WTC11 (cell line): ENCODE data around the gene APOL6. TPM values are rescaled to one million over a fixed set of nuclear protein-coding genes. Genes with fewer than 3 reads are reported as not detected.

Experiments
- ATAC-seq: fragments of 200-7000 bp; cut with Tn5 transposase; 2 replicates; pipeline ENCODE4 v1.10.0; 2021; ENCODE audit warnings: mild to moderate bottlenecking, moderate library complexity
- CTCF ChIA-PET: fragments of 300-600 bp; sonication (Branson Sonifier 250); formaldehyde crosslinking; loops from one replicate; lab custom pipeline; 2021; ENCODE audit warnings: antibody characterized with exemption; lab: Charles Lee
- POLR2A ChIA-PET: fragments of 350-600 bp; sonication (Branson Sonifier 250); formaldehyde crosslinking; loops from one replicate; lab custom pipeline; 2021; ENCODE audit warnings: antibody characterized with exemption; lab: Charles Lee
- DNase-seq: peaks from one replicate; pipeline ENCODE4 v3.0.0; 2021; ENCODE audit warnings: low spot score
- H3K27ac Mint-ChIP-seq: 2 replicates; pipeline ENCODE4 v1.8.0; 2021; ENCODE audit warnings: mixed read lengths
- H3K27me3 Mint-ChIP-seq: 2 replicates; pipeline ENCODE4 v1.8.0; 2021; ENCODE audit warnings: low read depth, mild to moderate bottlenecking, moderate library complexity, mixed read lengths
- H3K36me3 Mint-ChIP-seq: 2 replicates; pipeline ENCODE4 v1.8.0; 2021; ENCODE audit warnings: mixed read lengths
- H3K4me1 Mint-ChIP-seq: 2 replicates; pipeline ENCODE4 v1.8.0; 2022; ENCODE audit warnings: mixed read lengths
- H3K4me3 Mint-ChIP-seq: 2 replicates; pipeline ENCODE4 v1.8.0; 2021; ENCODE audit warnings: mild to moderate bottlenecking, moderate library complexity, mixed read lengths
- H3K9me3 Mint-ChIP-seq: 2 replicates; pipeline ENCODE4 v1.8.0; 2021; ENCODE audit warnings: mixed read lengths
- CBFB ChIP-seq: sonication (generic); formaldehyde crosslinking; IDR thresholded peaks from 2 replicates; pipeline ENCODE4 v1.8.1; 2022; ENCODE audit warnings: mild to moderate bottlenecking, low read depth, missing genetic modification reagents
- FOXP1 ChIP-seq: sonication (generic); formaldehyde crosslinking; IDR thresholded peaks from 2 replicates; pipeline ENCODE4 v1.8.0; 2022; ENCODE audit warnings: missing genetic modification reagents, mild to moderate bottlenecking, moderate library complexity, borderline replicate concordance
- GABPB1 ChIP-seq: sonication (generic); formaldehyde crosslinking; IDR thresholded peaks from 2 replicates; pipeline ENCODE4 v1.8.1; 2023; ENCODE audit warnings: mild to moderate bottlenecking, missing genetic modification reagents
- GTF2I ChIP-seq: fragments of 250-450 bp; sonication (Bioruptor Pico); conservative IDR thresholded peaks from 2 replicates; pipeline ENCODE4 v1.4.0; 2021; ENCODE audit warnings: mild to moderate bottlenecking
- NFE2L1 ChIP-seq: sonication (generic); formaldehyde crosslinking; IDR thresholded peaks from 2 replicates; pipeline ENCODE4 v1.8.1; 2023; ENCODE audit warnings: missing genetic modification reagents
- RELA ChIP-seq: sonication (generic); formaldehyde crosslinking; IDR thresholded peaks from 2 replicates; pipeline ENCODE4 v1.8.1; 2022; ENCODE audit warnings: missing genetic modification reagents, mild to moderate bottlenecking, borderline replicate concordance
- RORB ChIP-seq: fragments of 250-450 bp; sonication (Bioruptor Pico); IDR thresholded peaks from 2 replicates; pipeline ENCODE4 v1.9.0; 2021; ENCODE audit warnings: mild to moderate bottlenecking
- TEAD1 ChIP-seq: sonication (generic); formaldehyde crosslinking; IDR thresholded peaks from 2 replicates; pipeline ENCODE4 v1.8.0; 2022; ENCODE audit warnings: mild to moderate bottlenecking, missing genetic modification reagents
- ZNF121 ChIP-seq: sonication (generic); formaldehyde crosslinking; IDR thresholded peaks from 2 replicates; pipeline ENCODE4 v1.8.0; 2023; ENCODE audit warnings: missing genetic modification reagents
- ZNF138 ChIP-seq: sonication (generic); formaldehyde crosslinking; conservative IDR thresholded peaks from 2 replicates; pipeline ENCODE4 v1.8.1; 2022; ENCODE audit warnings: mild to moderate bottlenecking, moderate library complexity, missing genetic modification reagents
- ZNF317 ChIP-seq: sonication (generic); formaldehyde crosslinking; IDR thresholded peaks from 2 replicates; pipeline ENCODE4 v1.8.1; 2023; ENCODE audit warnings: low read depth, mild to moderate bottlenecking, moderate library complexity, missing genetic modification reagents, borderline replicate concordance
- total RNA-seq: library from RNA; stranded (reverse); gene quantifications from 3 replicates; pipeline ENCODE4 v1.2.3, GENCODE V29; 2021
- TF ChIP-seq, protein P1 (sequence below): sonication (generic); formaldehyde crosslinking; IDR thresholded peaks from 2 replicates; pipeline ENCODE4 v1.8.0; 2022; ENCODE audit warnings: mild to moderate bottlenecking, missing genetic modification reagents
- TF ChIP-seq, protein P2 (sequence below): sonication (generic); formaldehyde crosslinking; IDR thresholded peaks from 2 replicates; pipeline ENCODE4 v1.8.0; 2022; ENCODE audit warnings: mild to moderate bottlenecking, missing genetic modification reagents
- TF ChIP-seq, protein P3 (sequence below): sonication (generic); formaldehyde crosslinking; conservative IDR thresholded peaks from 2 replicates; pipeline ENCODE4 v1.8.1; 2023; ENCODE audit warnings: mild to moderate bottlenecking, low read depth, missing genetic modification reagents, moderate library complexity
- TF ChIP-seq, protein P4 (sequence below): fragments of 200-600 bp; IDR thresholded peaks from 2 replicates; pipeline ENCODE4 v1.8.0; 2022; ENCODE audit warnings: antibody characterized with exemption
- TF ChIP-seq, protein P5 (sequence below): sonication (generic); formaldehyde crosslinking; IDR thresholded peaks from 2 replicates; pipeline ENCODE4 v1.8.1; 2022; ENCODE audit warnings: missing genetic modification reagents, borderline replicate concordance
- TF ChIP-seq, protein P6 (sequence below): sonication (generic); formaldehyde crosslinking; IDR thresholded peaks from 2 replicates; pipeline ENCODE4 v1.8.1; 2023; ENCODE audit warnings: mild to moderate bottlenecking, missing genetic modification reagents
- TF ChIP-seq, protein P7 (sequence below): fragments of 250-450 bp; sonication (Bioruptor Pico); IDR thresholded peaks from 2 replicates; pipeline ENCODE4 v1.9.0; 2021; ENCODE audit warnings: moderate library complexity, mild to moderate bottlenecking, inconsistent platforms, borderline replicate concordance
- TF ChIP-seq, protein P8 (sequence below): fragments of 250-450 bp; sonication (Bioruptor Pico); conservative IDR thresholded peaks from 2 replicates; pipeline ENCODE4 v1.9.0; 2021; ENCODE audit warnings: mild to moderate bottlenecking

The APOL6 gene
- total RNA-seq, 1 experiment from 2014 or later: 0.17 TPM

DNA sequence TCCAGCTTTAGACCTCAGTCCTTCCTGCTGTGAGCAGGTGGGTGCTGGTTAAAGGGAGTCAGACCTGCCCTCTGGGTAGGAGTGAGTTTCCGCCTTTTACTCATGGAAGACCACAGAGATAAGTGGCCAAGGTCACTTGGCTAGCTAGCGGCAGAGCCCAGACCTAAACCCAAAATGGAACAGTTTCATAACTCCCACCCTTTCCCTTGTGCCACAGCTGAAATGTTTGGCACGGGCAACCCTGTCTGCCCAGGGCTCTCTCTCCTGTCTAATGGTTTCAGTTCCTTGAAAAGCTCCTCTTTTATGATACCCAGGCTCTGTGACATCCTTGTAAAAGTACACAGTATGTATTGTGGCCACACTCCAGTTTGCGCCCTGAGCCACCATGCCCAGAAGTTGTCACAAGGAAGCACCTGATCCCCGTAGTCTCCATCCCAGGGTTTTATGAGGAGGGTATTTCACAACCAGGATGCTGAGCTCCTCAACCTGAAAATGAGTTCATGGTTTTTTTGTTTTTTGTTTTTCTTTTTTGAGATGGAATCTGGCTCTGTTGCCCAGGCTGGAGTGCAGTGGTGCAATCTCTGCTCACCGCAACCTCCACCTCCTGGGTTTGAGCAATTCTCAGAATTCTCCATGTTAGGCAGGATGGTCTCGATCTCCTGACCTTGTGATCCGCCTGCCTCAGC is 36.2 kb upstream of the APOL6 start:
- H3K27me3 Mint-ChIP-seq: peaks cover 4% of the 10 kb centered on the region; the same call in 1 of the 2 replicates
- H3K36me3 Mint-ChIP-seq: no peaks in the 10 kb centered on the region
- CTCF ChIA-PET: interaction anchor here (1.0 to 1.3 kb wide), 2 partner anchors 8 to 20 kb away, joined by 3 to 4 read pairs; no protein-coding TSS in a partner anchor
- no peak overlapping the region for H3K4me3 Mint-ChIP-seq
- no peak overlapping the region for H3K27ac Mint-ChIP-seq
- POLR2A ChIA-PET: no interaction called here
- DNase-seq: no peak
- no peak for ATAC-seq
- H3K9me3 Mint-ChIP-seq: no peaks in the 10 kb centered on the region
- TF ChIP-seq ZNF121 (CRISPR knock-in tag): no peak
- no peak for TF ChIP-seq NFE2L1 (CRISPR knock-in tag)
- TF ChIP-seq GTF2I (CRISPR knock-in tag): no peak
- TF ChIP-seq RELA: no peak
- no peak for TF ChIP-seq GABPB1
- TF ChIP-seq, protein P1, sequence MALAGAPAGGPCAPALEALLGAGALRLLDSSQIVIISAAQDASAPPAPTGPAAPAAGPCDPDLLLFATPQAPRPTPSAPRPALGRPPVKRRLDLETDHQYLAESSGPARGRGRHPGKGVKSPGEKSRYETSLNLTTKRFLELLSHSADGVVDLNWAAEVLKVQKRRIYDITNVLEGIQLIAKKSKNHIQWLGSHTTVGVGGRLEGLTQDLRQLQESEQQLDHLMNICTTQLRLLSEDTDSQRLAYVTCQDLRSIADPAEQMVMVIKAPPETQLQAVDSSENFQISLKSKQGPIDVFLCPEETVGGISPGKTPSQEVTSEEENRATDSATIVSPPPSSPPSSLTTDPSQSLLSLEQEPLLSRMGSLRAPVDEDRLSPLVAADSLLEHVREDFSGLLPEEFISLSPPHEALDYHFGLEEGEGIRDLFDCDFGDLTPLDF (CRISPR knock-in tag): no peak
- TF ChIP-seq, protein P2, sequence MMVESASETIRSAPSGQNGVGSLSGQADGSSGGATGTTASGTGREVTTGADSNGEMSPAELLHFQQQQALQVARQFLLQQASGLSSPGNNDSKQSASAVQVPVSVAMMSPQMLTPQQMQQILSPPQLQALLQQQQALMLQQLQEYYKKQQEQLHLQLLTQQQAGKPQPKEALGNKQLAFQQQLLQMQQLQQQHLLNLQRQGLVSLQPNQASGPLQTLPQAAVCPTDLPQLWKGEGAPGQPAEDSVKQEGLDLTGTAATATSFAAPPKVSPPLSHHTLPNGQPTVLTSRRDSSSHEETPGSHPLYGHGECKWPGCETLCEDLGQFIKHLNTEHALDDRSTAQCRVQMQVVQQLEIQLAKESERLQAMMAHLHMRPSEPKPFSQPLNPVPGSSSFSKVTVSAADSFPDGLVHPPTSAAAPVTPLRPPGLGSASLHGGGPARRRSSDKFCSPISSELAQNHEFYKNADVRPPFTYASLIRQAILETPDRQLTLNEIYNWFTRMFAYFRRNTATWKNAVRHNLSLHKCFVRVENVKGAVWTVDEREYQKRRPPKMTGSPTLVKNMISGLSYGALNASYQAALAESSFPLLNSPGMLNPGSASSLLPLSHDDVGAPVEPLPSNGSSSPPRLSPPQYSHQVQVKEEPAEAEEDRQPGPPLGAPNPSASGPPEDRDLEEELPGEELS (CRISPR knock-in tag): no peak
- TF ChIP-seq ZNF138 (CRISPR knock-in tag): no peak
- TF ChIP-seq RORB (CRISPR knock-in tag): no peak
- TF ChIP-seq, protein P3, sequence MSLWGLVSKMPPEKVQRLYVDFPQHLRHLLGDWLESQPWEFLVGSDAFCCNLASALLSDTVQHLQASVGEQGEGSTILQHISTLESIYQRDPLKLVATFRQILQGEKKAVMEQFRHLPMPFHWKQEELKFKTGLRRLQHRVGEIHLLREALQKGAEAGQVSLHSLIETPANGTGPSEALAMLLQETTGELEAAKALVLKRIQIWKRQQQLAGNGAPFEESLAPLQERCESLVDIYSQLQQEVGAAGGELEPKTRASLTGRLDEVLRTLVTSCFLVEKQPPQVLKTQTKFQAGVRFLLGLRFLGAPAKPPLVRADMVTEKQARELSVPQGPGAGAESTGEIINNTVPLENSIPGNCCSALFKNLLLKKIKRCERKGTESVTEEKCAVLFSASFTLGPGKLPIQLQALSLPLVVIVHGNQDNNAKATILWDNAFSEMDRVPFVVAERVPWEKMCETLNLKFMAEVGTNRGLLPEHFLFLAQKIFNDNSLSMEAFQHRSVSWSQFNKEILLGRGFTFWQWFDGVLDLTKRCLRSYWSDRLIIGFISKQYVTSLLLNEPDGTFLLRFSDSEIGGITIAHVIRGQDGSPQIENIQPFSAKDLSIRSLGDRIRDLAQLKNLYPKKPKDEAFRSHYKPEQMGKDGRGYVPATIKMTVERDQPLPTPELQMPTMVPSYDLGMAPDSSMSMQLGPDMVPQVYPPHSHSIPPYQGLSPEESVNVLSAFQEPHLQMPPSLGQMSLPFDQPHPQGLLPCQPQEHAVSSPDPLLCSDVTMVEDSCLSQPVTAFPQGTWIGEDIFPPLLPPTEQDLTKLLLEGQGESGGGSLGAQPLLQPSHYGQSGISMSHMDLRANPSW (CRISPR knock-in tag): no peak
- TF ChIP-seq, protein P4, sequence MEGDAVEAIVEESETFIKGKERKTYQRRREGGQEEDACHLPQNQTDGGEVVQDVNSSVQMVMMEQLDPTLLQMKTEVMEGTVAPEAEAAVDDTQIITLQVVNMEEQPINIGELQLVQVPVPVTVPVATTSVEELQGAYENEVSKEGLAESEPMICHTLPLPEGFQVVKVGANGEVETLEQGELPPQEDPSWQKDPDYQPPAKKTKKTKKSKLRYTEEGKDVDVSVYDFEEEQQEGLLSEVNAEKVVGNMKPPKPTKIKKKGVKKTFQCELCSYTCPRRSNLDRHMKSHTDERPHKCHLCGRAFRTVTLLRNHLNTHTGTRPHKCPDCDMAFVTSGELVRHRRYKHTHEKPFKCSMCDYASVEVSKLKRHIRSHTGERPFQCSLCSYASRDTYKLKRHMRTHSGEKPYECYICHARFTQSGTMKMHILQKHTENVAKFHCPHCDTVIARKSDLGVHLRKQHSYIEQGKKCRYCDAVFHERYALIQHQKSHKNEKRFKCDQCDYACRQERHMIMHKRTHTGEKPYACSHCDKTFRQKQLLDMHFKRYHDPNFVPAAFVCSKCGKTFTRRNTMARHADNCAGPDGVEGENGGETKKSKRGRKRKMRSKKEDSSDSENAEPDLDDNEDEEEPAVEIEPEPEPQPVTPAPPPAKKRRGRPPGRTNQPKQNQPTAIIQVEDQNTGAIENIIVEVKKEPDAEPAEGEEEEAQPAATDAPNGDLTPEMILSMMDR: no peak
- no peak for TF ChIP-seq ZNF317 (CRISPR knock-in tag)
- TF ChIP-seq, protein P5, sequence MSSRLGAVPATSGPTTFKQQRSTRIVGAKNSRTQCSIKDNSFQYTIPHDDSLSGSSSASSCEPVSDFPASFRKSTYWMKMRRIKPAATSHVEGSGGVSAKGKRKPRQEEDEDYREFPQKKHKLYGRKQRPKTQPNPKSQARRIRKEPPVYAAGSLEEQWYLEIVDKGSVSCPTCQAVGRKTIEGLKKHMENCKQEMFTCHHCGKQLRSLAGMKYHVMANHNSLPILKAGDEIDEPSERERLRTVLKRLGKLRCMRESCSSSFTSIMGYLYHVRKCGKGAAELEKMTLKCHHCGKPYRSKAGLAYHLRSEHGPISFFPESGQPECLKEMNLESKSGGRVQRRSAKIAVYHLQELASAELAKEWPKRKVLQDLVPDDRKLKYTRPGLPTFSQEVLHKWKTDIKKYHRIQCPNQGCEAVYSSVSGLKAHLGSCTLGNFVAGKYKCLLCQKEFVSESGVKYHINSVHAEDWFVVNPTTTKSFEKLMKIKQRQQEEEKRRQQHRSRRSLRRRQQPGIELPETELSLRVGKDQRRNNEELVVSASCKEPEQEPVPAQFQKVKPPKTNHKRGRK (CRISPR knock-in tag): no peak
- H3K4me1 Mint-ChIP-seq: no peaks in the 10 kb centered on the region

DNA sequence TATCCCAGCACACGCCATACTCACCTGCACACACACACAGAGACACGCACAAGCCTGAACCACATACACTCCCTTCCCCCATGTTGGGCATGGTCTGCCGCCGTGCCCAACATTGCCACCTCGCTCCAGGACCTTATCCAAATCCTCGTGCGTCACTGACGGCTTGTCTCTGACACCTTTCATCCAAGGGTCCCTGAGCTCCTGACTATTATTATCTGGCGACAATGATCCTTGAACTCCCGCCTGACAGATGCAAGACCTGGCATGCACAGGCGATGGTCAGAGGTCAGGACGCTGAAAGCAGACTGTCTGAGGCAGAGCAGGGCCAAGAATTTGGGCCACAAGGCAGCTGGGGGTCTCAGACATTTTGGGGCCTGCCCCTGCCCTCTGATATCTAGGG is 35.3 kb upstream of the APOL6 start:
- Mint-ChIP-seq H3K4me3 (no peak overlapping the region), H3K4me1 (no peaks in the 10 kb centered on the region), H3K27me3 (peaks cover 4% of the 10 kb centered on the region; the same call in 1 of the 2 replicates), H3K36me3 (no peaks in the 10 kb centered on the region), H3K27ac (no peak overlapping the region), H3K9me3 (no peaks in the 10 kb centered on the region)
- CTCF ChIA-PET: no interaction called here
- DNase-seq: no peak
- POLR2A ChIA-PET: no interaction called here
- no peak for ATAC-seq
- TF ChIP-seq CBFB: no peak
- TF ChIP-seq, protein P6, sequence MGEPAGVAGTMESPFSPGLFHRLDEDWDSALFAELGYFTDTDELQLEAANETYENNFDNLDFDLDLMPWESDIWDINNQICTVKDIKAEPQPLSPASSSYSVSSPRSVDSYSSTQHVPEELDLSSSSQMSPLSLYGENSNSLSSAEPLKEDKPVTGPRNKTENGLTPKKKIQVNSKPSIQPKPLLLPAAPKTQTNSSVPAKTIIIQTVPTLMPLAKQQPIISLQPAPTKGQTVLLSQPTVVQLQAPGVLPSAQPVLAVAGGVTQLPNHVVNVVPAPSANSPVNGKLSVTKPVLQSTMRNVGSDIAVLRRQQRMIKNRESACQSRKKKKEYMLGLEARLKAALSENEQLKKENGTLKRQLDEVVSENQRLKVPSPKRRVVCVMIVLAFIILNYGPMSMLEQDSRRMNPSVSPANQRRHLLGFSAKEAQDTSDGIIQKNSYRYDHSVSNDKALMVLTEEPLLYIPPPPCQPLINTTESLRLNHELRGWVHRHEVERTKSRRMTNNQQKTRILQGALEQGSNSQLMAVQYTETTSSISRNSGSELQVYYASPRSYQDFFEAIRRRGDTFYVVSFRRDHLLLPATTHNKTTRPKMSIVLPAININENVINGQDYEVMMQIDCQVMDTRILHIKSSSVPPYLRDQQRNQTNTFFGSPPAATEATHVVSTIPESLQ: no peak
- no peak for TF ChIP-seq FOXP1 (CRISPR knock-in tag)
- TF ChIP-seq, protein P7, sequence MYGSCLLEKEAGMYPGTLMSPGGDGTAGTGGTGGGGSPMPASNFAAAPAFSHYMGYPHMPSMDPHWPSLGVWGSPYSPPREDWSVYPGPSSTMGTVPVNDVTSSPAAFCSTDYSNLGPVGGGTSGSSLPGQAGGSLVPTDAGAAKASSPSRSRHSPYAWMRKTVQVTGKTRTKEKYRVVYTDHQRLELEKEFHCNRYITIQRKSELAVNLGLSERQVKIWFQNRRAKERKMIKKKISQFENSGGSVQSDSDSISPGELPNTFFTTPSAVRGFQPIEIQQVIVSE (CRISPR knock-in tag): no peak
- no peak for TF ChIP-seq TEAD1
- TF ChIP-seq, protein P8, sequence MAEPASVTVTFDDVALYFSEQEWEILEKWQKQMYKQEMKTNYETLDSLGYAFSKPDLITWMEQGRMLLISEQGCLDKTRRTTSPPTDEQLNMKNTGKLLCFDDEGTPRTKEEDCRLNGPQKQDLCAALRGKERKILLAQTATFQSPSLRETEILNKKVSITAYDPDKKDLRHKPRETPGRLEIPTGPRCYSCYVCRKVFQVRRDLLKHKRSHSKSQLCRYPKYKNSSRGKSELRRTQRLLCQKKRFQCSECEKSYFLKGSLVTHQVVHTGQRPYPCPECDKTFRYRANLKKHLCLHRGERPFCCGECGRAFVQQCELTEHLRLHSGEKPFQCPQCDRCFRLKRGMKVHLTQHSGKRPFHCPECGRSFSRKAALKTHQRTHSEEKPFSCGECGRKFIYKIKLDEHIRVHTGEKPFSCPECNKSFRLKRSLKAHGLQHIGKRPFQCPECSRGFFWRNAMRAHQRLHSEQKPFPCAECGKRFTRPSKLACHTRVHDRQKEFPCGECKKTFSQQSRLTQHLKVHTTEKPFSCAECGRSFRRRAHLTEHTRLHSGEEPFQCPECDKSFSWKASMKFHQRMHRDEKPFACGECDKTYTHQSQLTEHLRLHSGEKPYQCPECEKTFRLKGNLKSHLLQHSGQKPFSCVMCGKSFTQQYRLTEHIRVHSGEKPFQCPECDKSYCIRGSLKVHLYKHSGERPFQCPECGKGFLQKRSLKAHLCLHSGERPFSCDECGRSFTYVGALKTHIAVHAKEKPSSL (CRISPR knock-in tag): no peak
